Measurements from ENCODE around the gene MCM6. TPM values are rescaled to one million over a fixed set of nuclear protein-coding genes. Genes with fewer than 3 reads are reported as not detected.

The MCM6 gene
- 50.5 to 57.0 TPM (median 56.0 TPM) in 5 replicates for total RNA-seq (2022; extraction: Qiagen RNA extraction; ENCODE audit: low read depth)

DNA sequence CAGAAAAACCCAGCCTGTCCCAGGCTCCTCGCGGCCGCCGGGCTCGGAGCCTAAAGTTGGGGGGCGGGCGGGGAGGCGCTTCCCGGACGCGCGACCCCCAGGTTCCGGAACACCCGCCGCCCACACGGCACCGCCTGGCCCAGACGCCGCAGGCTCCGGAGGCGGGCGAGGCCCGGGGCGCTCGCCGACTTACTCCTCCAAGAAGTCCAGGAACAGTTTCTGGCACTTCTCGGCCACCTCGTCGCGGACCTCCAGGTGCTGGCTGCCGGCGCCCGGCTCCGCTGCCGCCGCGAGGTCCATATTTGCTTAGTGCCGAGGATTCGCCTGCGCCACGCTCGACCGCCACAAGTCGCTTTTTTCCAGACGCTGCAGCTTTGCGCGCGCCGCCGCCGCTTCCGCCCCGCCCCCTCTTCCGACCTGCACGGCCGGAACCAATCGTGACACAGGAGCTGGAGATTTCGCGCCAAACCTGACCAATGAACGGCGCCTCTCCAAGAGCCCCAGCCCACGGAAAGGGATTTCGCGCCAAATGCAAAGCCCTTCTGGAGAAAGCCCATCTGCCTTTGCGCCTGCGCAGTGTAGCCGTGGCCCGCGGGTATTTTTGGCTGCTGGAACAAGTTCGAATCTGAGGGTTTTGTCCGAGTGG lies at the start of gene MCM6:
Gene MCM6 (minus strand): TSS at position 378 of the 646 bp plus-strand sequence. CDS start 78 bp downstream, at position 300.

DNA sequence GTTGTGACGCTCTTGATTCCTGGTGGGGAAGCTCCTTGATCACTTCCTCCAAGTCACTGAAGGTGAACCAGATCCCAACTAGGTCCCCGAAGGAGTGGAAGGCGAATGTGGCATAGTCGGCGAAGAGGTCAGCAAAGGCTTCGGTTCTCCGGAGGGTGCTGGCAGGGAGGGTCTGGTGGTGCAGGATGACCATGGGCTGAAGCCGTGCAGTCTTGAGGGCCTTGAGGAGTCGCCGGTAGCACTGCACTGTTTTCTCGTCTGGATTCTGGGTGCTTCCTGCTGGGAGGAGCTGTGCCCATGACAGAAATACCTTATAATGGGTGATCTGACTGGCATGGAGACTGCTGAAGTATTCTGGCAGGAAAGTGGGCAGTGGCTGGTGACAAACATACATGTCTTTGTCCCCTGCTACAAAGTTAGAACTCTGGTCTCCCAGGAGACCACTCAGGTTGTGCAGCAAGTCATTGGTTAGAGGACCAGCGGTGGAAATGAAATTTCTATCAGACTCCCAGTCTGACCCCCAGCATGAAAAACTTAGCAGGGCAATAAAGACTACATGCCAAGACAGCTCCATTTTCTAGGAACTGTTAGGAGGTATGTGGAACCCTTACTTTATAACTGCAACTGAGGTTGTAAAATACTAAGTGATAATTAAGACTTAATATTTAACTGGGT lies 39.5 kb downstream of the MCM6 start, which contains the start of gene LCT:
Gene LCT (minus strand): TSS at position 589 of the 675 bp plus-strand sequence. CDS start 15 bp downstream, at position 574.

Other genes starting within 250 kb of the MCM6 start
- 36.9 to 50.6 TPM (median 45.2 TPM) in 5 replicates for gene UBXN4, start 134.6 kb downstream of the MCM6 start, total RNA-seq (2022; extraction: Qiagen RNA extraction; ENCODE audit: low read depth)
- gene LCT, start 39.3 kb downstream of the MCM6 start, total RNA-seq (2022; extraction: Qiagen RNA extraction; ENCODE audit: low read depth), result 0.02 to 0.06 TPM (median 0.02 TPM) in 5 replicates
- gene DARS1, start 109.2 kb upstream of the MCM6 start, total RNA-seq (2022; extraction: Qiagen RNA extraction; ENCODE audit: low read depth), result 56.2 to 69.0 TPM (median 59.6 TPM) in 5 replicates
- gene CXCR4, start 241.7 kb upstream of the MCM6 start, total RNA-seq (2022; extraction: Qiagen RNA extraction; ENCODE audit: low read depth), result 0.38 to 1.0 TPM (median 0.58 TPM) in 5 replicates